ENCODE data around the gene UNC13A. TPM values are rescaled to one million over a fixed set of nuclear protein-coding genes. Genes with fewer than 3 reads are reported as not detected.

Gene UNC13A
- total RNA-seq, 1 experiment from 2014 or later = 41.1 TPM

DNA sequence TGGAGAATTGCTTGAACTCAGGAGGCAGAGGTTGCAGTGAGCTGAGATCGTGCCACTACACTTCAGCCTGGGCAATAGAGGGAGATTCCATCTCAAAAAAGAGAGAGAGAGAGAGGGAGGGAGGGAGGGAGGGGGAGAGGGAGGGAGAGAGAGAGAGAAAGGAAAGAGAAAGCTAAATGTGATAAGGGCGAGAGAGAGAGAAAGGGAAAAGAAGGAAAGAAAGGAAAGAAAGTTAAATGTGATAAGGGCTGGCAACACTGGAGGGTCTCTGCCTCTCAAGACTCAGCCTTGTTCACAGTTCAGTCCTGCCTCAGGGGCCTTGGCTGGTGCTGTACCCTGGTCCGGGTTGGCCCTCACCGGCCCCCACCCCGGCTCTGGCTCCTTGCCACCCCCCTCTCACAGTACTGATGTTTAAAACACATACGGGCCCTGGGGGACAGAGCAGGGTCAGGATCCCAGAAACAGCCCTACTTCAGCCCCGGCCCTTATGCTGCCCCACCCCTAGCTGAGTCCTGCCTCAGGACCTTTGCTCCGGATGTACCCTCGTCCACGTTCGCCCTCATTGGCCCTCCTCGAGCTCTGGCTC lies 34.6 kb upstream of the UNC13A start:
- H3K27me3 Mint-ChIP-seq (ENCODE audit: low read depth) = no peaks in the 10 kb centered on the region
- peaks cover 27% of the 10 kb centered on the region for H3K4me1 Mint-ChIP-seq
- ChIA-PET POLR2A (no interaction called here), CTCF (interaction anchor here (1.2 to 2.3 kb wide), 2 partner anchors 16 to 44 kb away, joined by 5 to 10 read pairs; no protein-coding TSS in a partner anchor)
- ATAC-seq (no peak), DNase-seq (ENCODE audit: low spot score) (no peak)
- TF ChIP-seq, protein P1, sequence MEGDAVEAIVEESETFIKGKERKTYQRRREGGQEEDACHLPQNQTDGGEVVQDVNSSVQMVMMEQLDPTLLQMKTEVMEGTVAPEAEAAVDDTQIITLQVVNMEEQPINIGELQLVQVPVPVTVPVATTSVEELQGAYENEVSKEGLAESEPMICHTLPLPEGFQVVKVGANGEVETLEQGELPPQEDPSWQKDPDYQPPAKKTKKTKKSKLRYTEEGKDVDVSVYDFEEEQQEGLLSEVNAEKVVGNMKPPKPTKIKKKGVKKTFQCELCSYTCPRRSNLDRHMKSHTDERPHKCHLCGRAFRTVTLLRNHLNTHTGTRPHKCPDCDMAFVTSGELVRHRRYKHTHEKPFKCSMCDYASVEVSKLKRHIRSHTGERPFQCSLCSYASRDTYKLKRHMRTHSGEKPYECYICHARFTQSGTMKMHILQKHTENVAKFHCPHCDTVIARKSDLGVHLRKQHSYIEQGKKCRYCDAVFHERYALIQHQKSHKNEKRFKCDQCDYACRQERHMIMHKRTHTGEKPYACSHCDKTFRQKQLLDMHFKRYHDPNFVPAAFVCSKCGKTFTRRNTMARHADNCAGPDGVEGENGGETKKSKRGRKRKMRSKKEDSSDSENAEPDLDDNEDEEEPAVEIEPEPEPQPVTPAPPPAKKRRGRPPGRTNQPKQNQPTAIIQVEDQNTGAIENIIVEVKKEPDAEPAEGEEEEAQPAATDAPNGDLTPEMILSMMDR (IDR thresholded peaks at IDR 0.05) = no peak
- no peak for TF ChIP-seq ZBTB21 (CRISPR knock-in tag; IDR thresholded peaks at IDR 0.05; ENCODE audit: borderline replicate concordance)
- no peak for TF ChIP-seq FOXJ3 (CRISPR knock-in tag; IDR thresholded peaks at IDR 0.05; ENCODE audit: borderline replicate concordance)
- TF ChIP-seq JUN (CRISPR knock-in tag; IDR thresholded peaks at IDR 0.05) = no peak
- TF ChIP-seq SP1 (CRISPR knock-in tag; conservative IDR thresholded peaks at IDR 0.05) = no peak
- TF ChIP-seq IRF2 (CRISPR knock-in tag; IDR thresholded peaks at IDR 0.05; ENCODE audit: borderline replicate concordance, low read depth) = no peak
- no peak for TF ChIP-seq OVOL2 (CRISPR knock-in tag; IDR thresholded peaks at IDR 0.05; ENCODE audit: borderline replicate concordance)
- no peak for TF ChIP-seq NFATC4 (CRISPR knock-in tag; IDR thresholded peaks at IDR 0.05)
- TF ChIP-seq, protein P2, sequence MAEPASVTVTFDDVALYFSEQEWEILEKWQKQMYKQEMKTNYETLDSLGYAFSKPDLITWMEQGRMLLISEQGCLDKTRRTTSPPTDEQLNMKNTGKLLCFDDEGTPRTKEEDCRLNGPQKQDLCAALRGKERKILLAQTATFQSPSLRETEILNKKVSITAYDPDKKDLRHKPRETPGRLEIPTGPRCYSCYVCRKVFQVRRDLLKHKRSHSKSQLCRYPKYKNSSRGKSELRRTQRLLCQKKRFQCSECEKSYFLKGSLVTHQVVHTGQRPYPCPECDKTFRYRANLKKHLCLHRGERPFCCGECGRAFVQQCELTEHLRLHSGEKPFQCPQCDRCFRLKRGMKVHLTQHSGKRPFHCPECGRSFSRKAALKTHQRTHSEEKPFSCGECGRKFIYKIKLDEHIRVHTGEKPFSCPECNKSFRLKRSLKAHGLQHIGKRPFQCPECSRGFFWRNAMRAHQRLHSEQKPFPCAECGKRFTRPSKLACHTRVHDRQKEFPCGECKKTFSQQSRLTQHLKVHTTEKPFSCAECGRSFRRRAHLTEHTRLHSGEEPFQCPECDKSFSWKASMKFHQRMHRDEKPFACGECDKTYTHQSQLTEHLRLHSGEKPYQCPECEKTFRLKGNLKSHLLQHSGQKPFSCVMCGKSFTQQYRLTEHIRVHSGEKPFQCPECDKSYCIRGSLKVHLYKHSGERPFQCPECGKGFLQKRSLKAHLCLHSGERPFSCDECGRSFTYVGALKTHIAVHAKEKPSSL (CRISPR knock-in tag; conservative IDR thresholded peaks at IDR 0.05) = no peak
- TF ChIP-seq, protein P3, sequence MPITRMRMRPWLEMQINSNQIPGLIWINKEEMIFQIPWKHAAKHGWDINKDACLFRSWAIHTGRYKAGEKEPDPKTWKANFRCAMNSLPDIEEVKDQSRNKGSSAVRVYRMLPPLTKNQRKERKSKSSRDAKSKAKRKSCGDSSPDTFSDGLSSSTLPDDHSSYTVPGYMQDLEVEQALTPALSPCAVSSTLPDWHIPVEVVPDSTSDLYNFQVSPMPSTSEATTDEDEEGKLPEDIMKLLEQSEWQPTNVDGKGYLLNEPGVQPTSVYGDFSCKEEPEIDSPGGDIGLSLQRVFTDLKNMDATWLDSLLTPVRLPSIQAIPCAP (CRISPR knock-in tag; IDR thresholded peaks at IDR 0.05) = no peak
- TF ChIP-seq, protein P4, sequence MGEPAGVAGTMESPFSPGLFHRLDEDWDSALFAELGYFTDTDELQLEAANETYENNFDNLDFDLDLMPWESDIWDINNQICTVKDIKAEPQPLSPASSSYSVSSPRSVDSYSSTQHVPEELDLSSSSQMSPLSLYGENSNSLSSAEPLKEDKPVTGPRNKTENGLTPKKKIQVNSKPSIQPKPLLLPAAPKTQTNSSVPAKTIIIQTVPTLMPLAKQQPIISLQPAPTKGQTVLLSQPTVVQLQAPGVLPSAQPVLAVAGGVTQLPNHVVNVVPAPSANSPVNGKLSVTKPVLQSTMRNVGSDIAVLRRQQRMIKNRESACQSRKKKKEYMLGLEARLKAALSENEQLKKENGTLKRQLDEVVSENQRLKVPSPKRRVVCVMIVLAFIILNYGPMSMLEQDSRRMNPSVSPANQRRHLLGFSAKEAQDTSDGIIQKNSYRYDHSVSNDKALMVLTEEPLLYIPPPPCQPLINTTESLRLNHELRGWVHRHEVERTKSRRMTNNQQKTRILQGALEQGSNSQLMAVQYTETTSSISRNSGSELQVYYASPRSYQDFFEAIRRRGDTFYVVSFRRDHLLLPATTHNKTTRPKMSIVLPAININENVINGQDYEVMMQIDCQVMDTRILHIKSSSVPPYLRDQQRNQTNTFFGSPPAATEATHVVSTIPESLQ (CRISPR knock-in tag; IDR thresholded peaks at IDR 0.05) = no peak
- TF ChIP-seq, protein P5, sequence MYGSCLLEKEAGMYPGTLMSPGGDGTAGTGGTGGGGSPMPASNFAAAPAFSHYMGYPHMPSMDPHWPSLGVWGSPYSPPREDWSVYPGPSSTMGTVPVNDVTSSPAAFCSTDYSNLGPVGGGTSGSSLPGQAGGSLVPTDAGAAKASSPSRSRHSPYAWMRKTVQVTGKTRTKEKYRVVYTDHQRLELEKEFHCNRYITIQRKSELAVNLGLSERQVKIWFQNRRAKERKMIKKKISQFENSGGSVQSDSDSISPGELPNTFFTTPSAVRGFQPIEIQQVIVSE (CRISPR knock-in tag; IDR thresholded peaks at IDR 0.05; ENCODE audit: borderline replicate concordance) = no peak
- no peak for TF ChIP-seq CREM (CRISPR knock-in tag; IDR thresholded peaks at IDR 0.05)
- no peak for TF ChIP-seq TEAD1 (CRISPR knock-in tag; IDR thresholded peaks at IDR 0.05)
- TF ChIP-seq ELF4 (CRISPR knock-in tag; IDR thresholded peaks at IDR 0.05; ENCODE audit: low read depth) = no peak
- TF ChIP-seq, protein P6, sequence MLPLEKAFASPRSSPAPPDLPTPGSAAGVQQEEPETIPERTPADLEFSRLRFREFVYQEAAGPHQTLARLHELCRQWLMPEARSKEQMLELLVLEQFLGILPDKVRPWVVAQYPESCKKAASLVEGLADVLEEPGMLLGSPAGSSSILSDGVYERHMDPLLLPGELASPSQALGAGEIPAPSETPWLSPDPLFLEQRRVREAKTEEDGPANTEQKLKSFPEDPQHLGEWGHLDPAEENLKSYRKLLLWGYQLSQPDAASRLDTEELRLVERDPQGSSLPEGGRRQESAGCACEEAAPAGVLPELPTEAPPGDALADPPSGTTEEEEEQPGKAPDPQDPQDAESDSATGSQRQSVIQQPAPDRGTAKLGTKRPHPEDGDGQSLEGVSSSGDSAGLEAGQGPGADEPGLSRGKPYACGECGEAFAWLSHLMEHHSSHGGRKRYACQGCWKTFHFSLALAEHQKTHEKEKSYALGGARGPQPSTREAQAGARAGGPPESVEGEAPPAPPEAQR (CRISPR knock-in tag; IDR thresholded peaks at IDR 0.05) = no peak
- no peak for TF ChIP-seq ZNF263 (CRISPR knock-in tag; IDR thresholded peaks at IDR 0.05; ENCODE audit: low read depth)
- TF ChIP-seq NR3C1 (CRISPR knock-in tag; conservative IDR thresholded peaks at IDR 0.05; ENCODE audit: low read depth) = no peak
- no peak overlapping the region for H3K27ac Mint-ChIP-seq
- H3K36me3 Mint-ChIP-seq = peaks cover 18% of the 10 kb centered on the region
- H3K9me3 Mint-ChIP-seq = no peaks in the 10 kb centered on the region
- no peak overlapping the region for H3K4me3 Mint-ChIP-seq

Measured in WTC11 (cell line).